K562 (cell line): Measurements from ENCODE around the gene CNOT1. TPM values are rescaled to one million over a fixed set of nuclear protein-coding genes. Genes with fewer than 3 reads are reported as not detected.
A peak's percentile ranks its signal among the peaks of the same experiment; 100 is the strongest.

Source experiments
- ATAC-seq: fragments of 200-7000 bp; cut with Tn5 transposase; 3 replicates; pipeline ENCODE4 v1.9.1; 2020; ENCODE audit warnings: moderate library complexity
- BruUV-seq: library from RNA; stranded (reverse); fragments of 400-500 nt; replicated peaks from 2 replicates; lab custom pipeline; 2021; lab: Mats Ljungman, UMichigan
- CTCF ChIA-PET: fragments of 300-600 bp; formaldehyde crosslinking; extraction: SDS; loops from one replicate; lab custom pipeline; 2021; ENCODE audit warnings: low intra/inter-chr PET ratio; lab: Yijun Ruan, JAX
- POLR2A ChIA-PET: fragments of 300-600, 350-650 bp; sonication (Branson Sonifier 250); formaldehyde crosslinking; extraction: SDS; loops from one replicate; lab custom pipeline; 2021; ENCODE audit warnings: antibody characterized with exemption, inconsistent platforms; lab: Yijun Ruan, JAX
- DNase-seq, 4 experiments: peaks; one replicate each; pipeline versions ENCODE4 v3.0.0 to v3.0.0-alpha.2; 2011 to 2018; ENCODE audit warnings: low spot score in 3 of 4, mixed read lengths in 3 of 4; ENCODE audit errors: extremely low read depth in 1 of 4
- FAIRE-seq: peaks from 2 replicates; lab custom pipeline; 2011; peaks lifted over from hg19 to GRCh38; lab: Jason Lieb, UNC
- H2AFZ ChIP-seq: 2 replicates; pipeline ENCODE4 v1.6.0; 2011; ENCODE audit warnings: low read depth, low read length, control low read depth, inconsistent platforms
- H3K27ac ChIP-seq: fragments of 200-600 bp; 3 replicates; pipeline ENCODE4 v1.8.0; 2011; ENCODE audit warnings: low read depth, mild to moderate bottlenecking, control low read depth, inconsistent platforms, low read length, moderate library complexity, mixed read lengths; ENCODE audit errors: extremely low read depth
- H3K27me3 ChIP-seq, 2 experiments: fragments of 300-600 bp in 1 of 2; 2 replicates in 1 of 2; 3 replicates in 1 of 2; pipeline versions ENCODE4 v1.6.0 to v1.8.0; 2011; ENCODE audit warnings: inconsistent platforms in 2 of 2, low read length in 2 of 2, mild to moderate bottlenecking in 1 of 2, mixed read lengths in 1 of 2, moderate library complexity in 1 of 2; ENCODE audit not compliant: control insufficient read depth in 2 of 2, insufficient read depth in 2 of 2
- H3K36me3 ChIP-seq: fragments of 300-600 bp; 3 replicates; pipeline ENCODE4 v1.8.0; 2011; ENCODE audit warnings: mild to moderate bottlenecking, low read length, inconsistent platforms; ENCODE audit not compliant: control insufficient read depth, insufficient read depth
- H3K4me1 ChIP-seq, 2 experiments: fragments of 200-600 bp in 1 of 2; replicated peaks in 1 of 2; 2 replicates in 1 of 2; 3 replicates in 1 of 2; pipeline versions ENCODE4 v1.5.1 to v1.8.0; 2011; ENCODE audit warnings: inconsistent platforms in 2 of 2, low read length in 2 of 2, mild to moderate bottlenecking in 1 of 2, mixed read lengths in 1 of 2, moderate library complexity in 1 of 2; ENCODE audit not compliant: control insufficient read depth in 2 of 2, insufficient read depth in 2 of 2
- H3K4me2 ChIP-seq: 2 replicates; pipeline ENCODE4 v1.6.1; 2011; ENCODE audit warnings: low read length, control low read depth, inconsistent platforms, mixed read lengths; ENCODE audit not compliant: insufficient read depth
- H3K4me3 ChIP-seq: fragments of 200-600 bp; sonication (generic), shearing (Covaris generic); 2 replicates; pipeline ENCODE4 v1.5.1; 2016; ENCODE audit warnings: control low read depth, inconsistent platforms
- H3K79me2 ChIP-seq: fragments of 200-600 bp; 3 replicates; pipeline ENCODE4 v1.8.0; 2011; ENCODE audit warnings: low read length, inconsistent platforms; ENCODE audit not compliant: control insufficient read depth, insufficient read depth
- H3K9ac ChIP-seq, 2 experiments: 2 replicates each; pipeline versions ENCODE4 v1.6.0 to v1.6.1; 2011; ENCODE audit warnings: low read depth in 2 of 2, low read length in 2 of 2, control low read depth in 1 of 2, inconsistent platforms in 1 of 2, mild to moderate bottlenecking in 1 of 2, mixed read lengths in 1 of 2; ENCODE audit not compliant: insufficient read depth in 1 of 2
- H3K9me1 ChIP-seq: one replicate; pipeline ENCODE4 v1.6.0; 2011; ENCODE audit warnings: inconsistent platforms, mild to moderate bottlenecking, low read length, moderate library complexity; ENCODE audit not compliant: control insufficient read depth, insufficient read depth
- H3K9me3 ChIP-seq: replicated peaks from 2 replicates; pipeline ENCODE4 v1.5.1; 2011; ENCODE audit warnings: low read depth, low read length, inconsistent platforms; ENCODE audit not compliant: control insufficient read depth, insufficient read depth
- H4K20me1 ChIP-seq: replicated peaks from 2 replicates; pipeline ENCODE4 v1.6.1; 2011; ENCODE audit warnings: low read length, inconsistent platforms, mixed read lengths; ENCODE audit not compliant: control insufficient read depth, insufficient read depth
- MED1 ChIP-seq: sonication (generic); formaldehyde crosslinking; IDR thresholded peaks from 2 replicates; pipeline ENCODE4 v1.8.1; 2023; ENCODE audit warnings: missing genetic modification reagents, borderline replicate concordance
- MEIS2 ChIP-seq: fragments of 450-650 bp; IDR thresholded peaks from 2 replicates; pipeline ENCODE4 v1.6.1; 2014; ENCODE audit warnings: mild to moderate bottlenecking; ENCODE audit not compliant: partially characterized antibody
- PBX2 ChIP-seq, 2 experiments: IDR thresholded peaks in 1 of 2; conservative IDR thresholded peaks in 1 of 2; 2 replicates each; pipeline ENCODE4 v1.6.1; 2016; ENCODE audit warnings: low read depth in 2 of 2, mild to moderate bottlenecking in 1 of 2, missing compliant biosample characterization in 1 of 2, missing genetic modification characterization in 1 of 2, moderate library complexity in 1 of 2
- POLR2A ChIP-seq: fragments of 450-650 bp; conservative IDR thresholded peaks from 2 replicates; pipeline ENCODE4 v1.6.1; 2016
- ZNF511 ChIP-seq: sonication (generic); formaldehyde crosslinking; IDR thresholded peaks from 2 replicates; pipeline ENCODE4 v1.8.0; 2022; ENCODE audit warnings: mild to moderate bottlenecking, missing genetic modification reagents
- in situ Hi-C: fragments of 300-500 bp; cut with MboI; formaldehyde crosslinking; loops from 4 replicates; pipeline ENCODE4 v1.15.0; 2018; ENCODE audit warnings: inconsistent platforms, mixed read lengths
- intact Hi-C: fragments of 100-400 bp; cut with micrococcal nuclease; formaldehyde crosslinking; loops from 2 replicates; pipeline ENCODE4 v1.14.2; 2022
- polyA plus RNA-seq, 8 experiments: library from polyadenylated mRNA; depleted of rRNA in 4 of 8; stranded (reverse) in 5 of 8; unstranded in 3 of 8; fragments of >200 nt; fragmentation: Nextera tagmentation in 2 of 8; fragmentation: Illumina TruSeq in 1 of 8; extraction: Ambion mirVana in 2 of 8; extraction: Trizol in 1 of 8; gene quantifications; 2 replicates each; pipeline versions ENCODE4 v1.2.1 to v1.2.3, GENCODE V29; 2011 to 2014; ENCODE audit warnings: inconsistent platforms in 1 of 8, missing spikeins in 1 of 8
- total RNA-seq, 7 experiments: library from RNA; depleted of rRNA in 6 of 7; stranded (reverse); fragments of >200 nt in 6 of 7; fragmentation: Illumina TruSeq in 2 of 7; extraction: Trizol in 2 of 7; gene quantifications; 2 replicates each; pipeline versions ENCODE4 v1.2.1 to v1.2.3, GENCODE V29; 2011 to 2021; ENCODE audit warnings: low replicate concordance in 1 of 7

The CNOT1 gene
- total and polyA plus RNA-seq, 9 of the 15 experiments (the other 6 are each of a cell fraction or from before 2014, with no cell fraction given): 110 to 270 (median 220) TPM

- Histone ChIP-seq H3K9ac (no peak overlapping the region), H4K20me1 (peaks cover 16% of the 10 kb centered on the region), H3K4me2 (no peak overlapping the region), H3K27ac (no peak overlapping the region), H2AFZ (no peak overlapping the region), H3K36me3 (peaks cover 84% of the 10 kb centered on the region), H3K9me1 (no peaks in the 10 kb centered on the region), H3K9me3 (no peaks in the 10 kb centered on the region), H3K27me3 (no peaks in the 10 kb centered on the region), H3K4me3 (no peak overlapping the region), H3K4me1 (peaks cover 4 to 19% of the 10 kb centered on the region in 2 experiments; a peak in 4 of 5 replicates), H3K79me2 (peaks cover 25% of the 10 kb centered on the region)
- DNase-seq: no peak
- POLR2A ChIA-PET: interaction anchor here (0.7 to 2.5 kb wide), 6 partner anchors 12 to 226 kb away, joined by 3 to 13 read pairs (median 5); no protein-coding TSS in a partner anchor
- no peak for FAIRE-seq
- intact Hi-C loops (no loop called here), in situ Hi-C loops (no loop called here)
- CTCF ChIA-PET: no interaction called here
- ATAC-seq: no peak
- no TSS peak for BruUV-seq
- peak; percentile 30 for TF ChIP-seq MEIS2
- TF ChIP-seq MED1: no peak
- no peak for TF ChIP-seq ZNF511 (CRISPR knock-in tag)
- TF ChIP-seq POLR2A: peak; percentile 17; the same call in 1 of the 2 replicates
- TF ChIP-seq PBX2 (CRISPR knock-in tag; IDR thresholded peaks at IDR 0.05; ENCODE audit: low read depth): no peak
- TF ChIP-seq PBX2 (tag; conservative IDR thresholded peaks at IDR 0.05; ENCODE audit: low read depth): 0 out of 2 replicates have a peak, but pooled peaks have one; percentile 17
- TF ChIP-seq, all 486 proteins: peak for 3
These were observed 109.9 kb downstream of the CNOT1 start for GRCh38 chr16:58519707-58520106.
